HepG2 (cell line): ENCODE results near the gene ZBTB46. TPM values are rescaled to one million over a fixed set of nuclear protein-coding genes. Genes with fewer than 3 reads are reported as not detected.
A peak's percentile ranks its signal among the peaks of the same experiment; 100 is the strongest.

Source experiments
- DDIT3 ChIP-seq: sonication (generic); formaldehyde crosslinking; IDR thresholded peaks from 2 replicates; pipeline ENCODE4 v1.4.0; 2020; ENCODE audit warnings: mild to moderate bottlenecking, missing genetic modification reagents
- DNMT1 ChIP-seq: sonication (generic); formaldehyde crosslinking; IDR thresholded peaks from 2 replicates; pipeline ENCODE4 v1.5.1; 2020; ENCODE audit warnings: mild to moderate bottlenecking, missing genetic modification reagents
- DNMT3B ChIP-seq: conservative IDR thresholded peaks from 2 replicates; pipeline ENCODE4 v1.6.1; 2016; ENCODE audit warnings: missing biosample characterization, control low read depth
- GLI4 ChIP-seq: sonication (generic); formaldehyde crosslinking; IDR thresholded peaks from 2 replicates; pipeline ENCODE4 v1.5.1; 2020; ENCODE audit warnings: missing genetic modification reagents, mild to moderate bottlenecking, moderate library complexity, borderline replicate concordance
- KDM2A ChIP-seq: sonication (generic); formaldehyde crosslinking; IDR thresholded peaks from 2 replicates; pipeline ENCODE4 v1.4.0; 2020; ENCODE audit warnings: low read depth, missing genetic modification reagents, borderline replicate concordance
- RFXAP ChIP-seq: sonication (generic); formaldehyde crosslinking; IDR thresholded peaks from 2 replicates; pipeline ENCODE4 v1.4.0; 2020; ENCODE audit warnings: missing genetic modification reagents, borderline replicate concordance
- SIN3A ChIP-seq: IDR thresholded peaks from 2 replicates; pipeline ENCODE4 v1.6.1; 2011; ENCODE audit warnings: low read depth, mild to moderate bottlenecking, control low read depth, low read length, borderline replicate concordance
- TEAD2 ChIP-seq: sonication (generic); formaldehyde crosslinking; IDR thresholded peaks from 2 replicates; pipeline ENCODE4 v1.9.0; 2021; ENCODE audit warnings: missing genetic modification reagents
- ZEB1 ChIP-seq: IDR thresholded peaks from 2 replicates; pipeline ENCODE4 v1.6.1; 2012; ENCODE audit warnings: mild to moderate bottlenecking, low read depth, inconsistent platforms; ENCODE audit not compliant: insufficient replicate concordance
- ZFP90 ChIP-seq: sonication (generic); formaldehyde crosslinking; IDR thresholded peaks from 2 replicates; pipeline ENCODE4 v1.8.0; 2022; ENCODE audit warnings: missing genetic modification reagents, mild to moderate bottlenecking, inconsistent platforms, borderline replicate concordance
- ZNF264 ChIP-seq: sonication (generic); formaldehyde crosslinking; IDR thresholded peaks from 2 replicates; pipeline ENCODE4 v1.4.0; 2020; ENCODE audit warnings: missing genetic modification reagents
- ZNF276 ChIP-seq: sonication (generic); formaldehyde crosslinking; IDR thresholded peaks from 2 replicates; pipeline ENCODE4 v1.4.0; 2020; ENCODE audit warnings: mild to moderate bottlenecking, low read depth, missing genetic modification reagents
- ZNF407 ChIP-seq: sonication (generic); formaldehyde crosslinking; IDR thresholded peaks from one replicate; pipeline ENCODE4 v1.5.1; 2020; ENCODE audit warnings: mild to moderate bottlenecking, missing genetic modification reagents; ENCODE audit errors: not compliant biosample characterization
- ZNF44 ChIP-seq: sonication (generic); formaldehyde crosslinking; IDR thresholded peaks from 2 replicates; pipeline ENCODE4 v1.5.1; 2020; ENCODE audit warnings: mild to moderate bottlenecking, missing genetic modification reagents
- ZNF572 ChIP-seq: sonication (generic); formaldehyde crosslinking; IDR thresholded peaks from 2 replicates; pipeline ENCODE4 v1.5.1; 2020; ENCODE audit warnings: mild to moderate bottlenecking, missing genetic modification reagents
- ZNF670 ChIP-seq: sonication (generic); formaldehyde crosslinking; IDR thresholded peaks from 2 replicates; pipeline ENCODE4 v1.8.0; 2022; ENCODE audit warnings: mild to moderate bottlenecking, missing genetic modification reagents, borderline replicate concordance
- ZNF746 ChIP-seq: sonication (generic); formaldehyde crosslinking; IDR thresholded peaks from 2 replicates; pipeline ENCODE4 v1.8.0; 2022; ENCODE audit warnings: mild to moderate bottlenecking, missing genetic modification reagents
- ZNF790 ChIP-seq: sonication (generic); formaldehyde crosslinking; IDR thresholded peaks from 2 replicates; pipeline ENCODE4 v1.8.0; 2022; ENCODE audit warnings: missing genetic modification reagents, mild to moderate bottlenecking, borderline replicate concordance
- polyA plus RNA-seq, 8 experiments: library from polyadenylated mRNA; depleted of rRNA in 3 of 8; stranded (reverse) in 7 of 8; unstranded in 1 of 8; fragments of >200 nt; fragmentation: Illumina TruSeq in 4 of 8; extraction: Trizol in 4 of 8; gene quantifications; 2 replicates each; pipeline versions ENCODE4 v1.2.1 to v1.2.3, GENCODE V29; 2011 to 2016; ENCODE audit warnings: low read depth in 4 of 8, missing spikeins in 1 of 8, mixed read lengths in 1 of 8; ENCODE audit not compliant: insufficient read depth in 1 of 8
- total RNA-seq, 5 experiments: library from RNA; depleted of rRNA; stranded (reverse); fragments of >200 nt; fragmentation: Illumina TruSeq; extraction: Trizol; gene quantifications; 2 replicates each; pipeline ENCODE4 v1.2.3, GENCODE V29; 2016; ENCODE audit warnings: low read depth in 1 of 5

ZBTB46 gene
- total and polyA plus RNA-seq, 2 of the 13 experiments (the other 11 are each of a cell fraction or from before 2014, with no cell fraction given) = 1.6 to 13.5 TPM

GRCh38 chr20:63765082-63765873 is 65.8 kb downstream of the ZBTB46 start (continued):
- peak; percentile 52 for TF ChIP-seq ZNF407 (CRISPR knock-in tag)
- no peak for TF ChIP-seq TEAD2
- no peak for TF ChIP-seq ZNF790 (CRISPR knock-in tag)
- TF ChIP-seq ZNF264 (CRISPR knock-in tag) = peak; percentile 66; the same call in 1 of the 2 replicates
- peak; percentile 27; the same call in 1 of the 2 replicates for TF ChIP-seq ZNF44
- TF ChIP-seq ZNF746 = no peak
- no peak for TF ChIP-seq SIN3A
- TF ChIP-seq ZEB1 = no peak
- TF ChIP-seq ZFP90 (CRISPR knock-in tag) = no peak
- no peak for TF ChIP-seq GLI4 (CRISPR knock-in tag)
- TF ChIP-seq ZNF670 (CRISPR knock-in tag) = no peak; the same call in 1 of the 2 replicates
- peak; percentile 48; the same call in 1 of the 2 replicates for TF ChIP-seq KDM2A
- TF ChIP-seq DNMT3B (CRISPR knock-in tag) = no peak
- no peak for TF ChIP-seq ZNF276 (CRISPR knock-in tag)
- no peak for TF ChIP-seq DNMT1 (CRISPR knock-in tag)
- TF ChIP-seq DDIT3 (CRISPR knock-in tag) = no peak
- TF ChIP-seq RFXAP (CRISPR knock-in tag) = peak; percentile 38; the same call in 1 of the 2 replicates
- no peak for TF ChIP-seq ZNF572
